DND-41 (cell line): ENCODE data around the gene ABCD3.

Source experiments
- ATAC-seq: fragments of 200-7000 bp; cut with Tn5 transposase; 3 replicates; pipeline ENCODE4 v1.9.1; 2021; ENCODE audit warnings: low read depth; ENCODE audit not compliant: insufficient read depth
- DNase-seq: peaks from one replicate; pipeline ENCODE4 v3.0.0-alpha.2; 2020
- H2AFZ ChIP-seq: 2 replicates; pipeline ENCODE4 v1.6.0; 2012; ENCODE audit warnings: low read depth, low read length
- H3K27ac ChIP-seq: 2 replicates; pipeline ENCODE4 v1.5.1; 2012; ENCODE audit warnings: low read length, inconsistent platforms
- H3K27me3 ChIP-seq: fragments of 200-600 bp; sonication (generic); 2 replicates; pipeline ENCODE4 v1.6.0; 2012; ENCODE audit warnings: low read length, mild to moderate bottlenecking, inconsistent platforms; ENCODE audit not compliant: insufficient read depth, poor library complexity
- H3K36me3 ChIP-seq: 2 replicates; pipeline ENCODE4 v1.5.1; 2012; ENCODE audit warnings: low read length, inconsistent platforms; ENCODE audit not compliant: insufficient read depth
- H3K4me1 ChIP-seq: 2 replicates; pipeline ENCODE4 v1.5.1; 2012; ENCODE audit warnings: mild to moderate bottlenecking, low read length; ENCODE audit not compliant: insufficient read depth
- H3K4me2 ChIP-seq: 2 replicates; pipeline ENCODE4 v1.6.0; 2012; ENCODE audit warnings: mild to moderate bottlenecking, moderate library complexity, low read length, inconsistent platforms; ENCODE audit not compliant: insufficient read depth
- H3K4me3 ChIP-seq, 2 experiments: fragments of 200-600 bp in 1 of 2; shearing (Covaris generic) in 1 of 2; 2 replicates each; pipeline ENCODE4 v1.5.1; 2012 to 2016; ENCODE audit warnings: inconsistent platforms in 2 of 2, low read length in 2 of 2, mild to moderate bottlenecking in 2 of 2, low read depth in 1 of 2, moderate library complexity in 1 of 2
- H3K79me2 ChIP-seq: 2 replicates; pipeline ENCODE4 v1.6.0; 2012; ENCODE audit warnings: low read length, inconsistent platforms; ENCODE audit not compliant: insufficient read depth
- H3K9ac ChIP-seq: 2 replicates; pipeline ENCODE4 v1.6.0; 2012; ENCODE audit warnings: low read depth, mild to moderate bottlenecking, inconsistent platforms, low read length, moderate library complexity
- H3K9me3 ChIP-seq: 2 replicates; pipeline ENCODE4 v1.5.1; 2012; ENCODE audit warnings: low read length, moderate library complexity, mild to moderate bottlenecking, inconsistent platforms; ENCODE audit not compliant: insufficient read depth, severe bottlenecking
- H4K20me1 ChIP-seq: 2 replicates; pipeline ENCODE4 v1.6.0; 2012; ENCODE audit warnings: low read length; ENCODE audit not compliant: insufficient read depth
- EZH2 ChIP-seq: IDR thresholded peaks from 3 replicates; pipeline ENCODE4 v1.6.1; 2012; ENCODE audit warnings: borderline replicate concordance, low read depth, mild to moderate bottlenecking, moderate library complexity, low read length, inconsistent platforms; ENCODE audit not compliant: severe bottlenecking
- TF ChIP-seq, protein P1 (sequence below): IDR thresholded peaks from 2 replicates; pipeline ENCODE4 v1.5.1; 2012; ENCODE audit warnings: borderline replicate concordance, low read length, moderate library complexity, mild to moderate bottlenecking; ENCODE audit not compliant: poor library complexity, severe bottlenecking; ENCODE audit errors: extremely low read depth

ABCD3 gene

DNA sequence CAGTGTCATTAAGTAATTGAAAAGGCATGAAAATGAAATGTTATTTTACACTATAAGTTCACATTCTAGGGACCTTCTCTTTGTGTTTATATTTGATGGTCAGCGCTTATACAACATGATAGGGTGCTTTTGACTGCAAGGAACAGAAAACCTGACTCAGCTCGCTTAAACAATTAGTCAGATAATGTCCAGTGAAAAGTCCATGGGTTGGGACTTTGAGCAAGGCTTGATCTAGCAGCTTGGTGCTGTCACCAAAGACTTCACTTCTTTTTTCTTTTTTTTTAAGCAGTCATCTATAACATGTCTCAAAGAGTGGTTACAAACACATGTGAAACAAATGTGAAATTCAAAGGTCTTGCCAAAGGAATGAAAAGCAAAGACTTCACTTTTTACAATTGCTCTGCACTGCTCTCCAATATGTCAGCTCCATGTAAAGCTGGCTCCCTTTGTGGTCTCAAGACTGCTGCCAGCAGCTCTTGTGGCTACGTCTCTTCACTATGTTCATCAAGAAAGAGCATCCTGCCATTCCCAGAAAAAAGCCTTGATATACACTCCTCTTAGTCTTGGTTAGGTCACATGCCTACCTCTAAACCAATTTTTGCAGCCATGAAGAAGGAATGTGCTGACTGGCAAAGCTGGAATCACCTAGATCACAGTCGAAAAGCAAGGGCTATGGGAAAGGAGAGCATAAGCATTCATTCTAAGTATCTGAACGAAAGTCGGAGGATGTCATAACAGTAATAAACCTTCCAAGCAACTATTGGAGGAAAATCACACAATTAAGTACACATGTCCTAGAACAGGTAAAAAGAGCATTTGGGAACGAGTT is 108.2 kb downstream of the ABCD3 start:
- DNase-seq = no peak
- H3K9ac ChIP-seq = no peak overlapping the region
- H2AFZ ChIP-seq = no peak overlapping the region
- no peaks in the 10 kb centered on the region for H3K79me2 ChIP-seq
- H3K27me3 ChIP-seq = no peaks in the 10 kb centered on the region
- no peaks in the 10 kb centered on the region for H3K9me3 ChIP-seq
- no peak for TF ChIP-seq EZH2
- TF ChIP-seq, protein P1, sequence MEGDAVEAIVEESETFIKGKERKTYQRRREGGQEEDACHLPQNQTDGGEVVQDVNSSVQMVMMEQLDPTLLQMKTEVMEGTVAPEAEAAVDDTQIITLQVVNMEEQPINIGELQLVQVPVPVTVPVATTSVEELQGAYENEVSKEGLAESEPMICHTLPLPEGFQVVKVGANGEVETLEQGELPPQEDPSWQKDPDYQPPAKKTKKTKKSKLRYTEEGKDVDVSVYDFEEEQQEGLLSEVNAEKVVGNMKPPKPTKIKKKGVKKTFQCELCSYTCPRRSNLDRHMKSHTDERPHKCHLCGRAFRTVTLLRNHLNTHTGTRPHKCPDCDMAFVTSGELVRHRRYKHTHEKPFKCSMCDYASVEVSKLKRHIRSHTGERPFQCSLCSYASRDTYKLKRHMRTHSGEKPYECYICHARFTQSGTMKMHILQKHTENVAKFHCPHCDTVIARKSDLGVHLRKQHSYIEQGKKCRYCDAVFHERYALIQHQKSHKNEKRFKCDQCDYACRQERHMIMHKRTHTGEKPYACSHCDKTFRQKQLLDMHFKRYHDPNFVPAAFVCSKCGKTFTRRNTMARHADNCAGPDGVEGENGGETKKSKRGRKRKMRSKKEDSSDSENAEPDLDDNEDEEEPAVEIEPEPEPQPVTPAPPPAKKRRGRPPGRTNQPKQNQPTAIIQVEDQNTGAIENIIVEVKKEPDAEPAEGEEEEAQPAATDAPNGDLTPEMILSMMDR = no peak
- H4K20me1 ChIP-seq = no peaks in the 10 kb centered on the region
- ATAC-seq = no peak
- no peak overlapping the region for H3K27ac ChIP-seq
- H3K4me3 ChIP-seq = no peak overlapping the region
- 0 out of 2 replicates have a peak, but pooled peaks cover 3% of the 10 kb centered on the region for H3K36me3 ChIP-seq
- no peak overlapping the region for H3K4me2 ChIP-seq
- H3K4me1 ChIP-seq = no peaks in the 10 kb centered on the region

DNA sequence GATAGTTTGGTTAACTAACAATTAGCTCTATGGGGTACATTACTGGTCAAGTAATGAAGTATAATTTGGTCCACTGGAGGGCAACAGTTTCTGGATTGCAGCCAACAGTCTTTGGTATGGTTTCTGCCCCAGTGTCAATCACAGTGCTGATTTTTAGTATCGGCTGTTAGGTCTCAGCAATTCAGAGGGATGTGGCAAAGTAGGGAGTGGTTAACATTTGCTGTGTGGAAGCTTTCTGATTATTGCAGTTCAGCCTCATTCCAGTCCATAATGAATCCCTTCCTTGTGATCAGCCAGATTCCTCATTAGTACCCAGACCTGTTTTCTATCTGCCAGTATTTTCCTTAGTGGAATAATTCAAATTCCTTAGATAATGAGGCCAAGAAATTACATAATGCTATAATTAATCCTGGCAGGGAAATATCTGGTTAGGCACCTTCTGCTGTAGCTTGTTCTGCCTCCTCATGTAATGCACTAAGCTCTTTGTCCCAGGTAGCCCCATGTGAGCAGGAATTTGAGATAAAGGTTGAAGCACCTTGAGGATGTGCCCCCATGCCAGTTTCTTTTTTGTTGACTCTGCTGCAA is 109.3 kb downstream of the ABCD3 start:
- Histone ChIP-seq H3K4me1 (no peaks in the 10 kb centered on the region), H2AFZ (no peak overlapping the region), H3K36me3 (peaks cover 7% of the 10 kb centered on the region), H3K27ac (no peak overlapping the region), H3K27me3 (no peaks in the 10 kb centered on the region), H3K9ac (no peak overlapping the region), H3K4me3 (no peak overlapping the region), H3K79me2 (no peaks in the 10 kb centered on the region), H3K4me2 (no peak overlapping the region), H4K20me1 (no peaks in the 10 kb centered on the region), H3K9me3 (no peaks in the 10 kb centered on the region)
- ATAC-seq = no peak
- DNase-seq = no peak
- TF ChIP-seq, protein P1 = no peak
- no peak for TF ChIP-seq EZH2

DNA sequence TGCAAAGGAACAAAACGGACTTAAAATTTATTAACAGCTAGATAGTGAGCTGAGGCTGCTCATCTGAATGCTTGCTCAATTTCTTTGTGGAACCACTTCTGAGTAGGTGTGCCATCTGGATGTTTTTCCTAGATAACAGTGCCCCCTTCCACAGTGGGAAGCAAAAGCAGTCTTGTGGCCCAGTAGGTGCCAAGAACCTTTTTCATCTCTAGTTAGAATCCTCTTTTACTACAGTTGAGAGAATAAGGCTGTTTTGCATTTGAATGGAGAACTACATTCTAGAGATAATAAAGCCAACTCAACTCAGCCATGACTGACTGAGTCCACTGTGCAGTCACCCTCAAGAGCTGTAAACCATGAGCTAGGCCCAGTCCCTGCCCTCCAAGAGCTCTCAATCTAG is 110.1 kb downstream of the ABCD3 start:
- H4K20me1 ChIP-seq = no peaks in the 10 kb centered on the region
- H3K4me1 ChIP-seq = no peaks in the 10 kb centered on the region
- no peak overlapping the region for H3K4me2 ChIP-seq
- H3K79me2 ChIP-seq = no peaks in the 10 kb centered on the region
- no peaks in the 10 kb centered on the region for H3K9me3 ChIP-seq
- TF ChIP-seq EZH2 = no peak
- TF ChIP-seq, protein P1 = peak; percentile 16
- H3K4me3 ChIP-seq = no peak overlapping the region
- H2AFZ ChIP-seq = no peak overlapping the region
- peaks cover 7% of the 10 kb centered on the region for H3K36me3 ChIP-seq
- ATAC-seq (no peak), DNase-seq (no peak)
- H3K9ac ChIP-seq = no peak overlapping the region
- H3K27ac ChIP-seq = no peak overlapping the region
- H3K27me3 ChIP-seq = no peaks in the 10 kb centered on the region
